Astrocyte of the spinal cord (primary cell): Measurements from ENCODE around the gene RANBP1.

Experiments
- DNase-seq: peaks from one replicate; pipeline ENCODE4 v3.0.0; 2011; ENCODE audit warnings: low read depth, low spot score
- H3K4me3 ChIP-seq: 2 replicates; pipeline ENCODE4 v1.5.1; 2011; ENCODE audit warnings: low read depth, mild to moderate bottlenecking, low read length, moderate library complexity
- CTCF ChIP-seq: IDR thresholded peaks from 2 replicates; pipeline ENCODE4 v1.5.1; 2012; ENCODE audit warnings: low read depth, mild to moderate bottlenecking, low read length, inconsistent platforms
- in situ Hi-C: cut with HindIII; loops from 2 replicates; pipeline ENCODE4 v1.10.0; 2017; ENCODE audit warnings: low sequenced_read_pairs

Gene RANBP1

GRCh38 chr22:20132686-20133246 lies 16.9 kb downstream of the RANBP1 start:
- in situ Hi-C loops, result no loop called here
- peak overlapping the region; percentile 73 for H3K4me3 ChIP-seq
- no peak for TF ChIP-seq CTCF
- DNase-seq, result no peak

GRCh38 chr22:20133930-20134549 lies 18.1 kb downstream of the RANBP1 start:
- in situ Hi-C loops, result no loop called here
- no peak for TF ChIP-seq CTCF
- no peak overlapping the region for H3K4me3 ChIP-seq
- no peak for DNase-seq

- H3K4me3 ChIP-seq, result no peak overlapping the region
- DNase-seq, result no peak
- TF ChIP-seq CTCF, result no peak
- in situ Hi-C loops, result no loop called here
Observed at GRCh38 chr22:20135265-20135664, 19.4 kb downstream of the RANBP1 start.

GRCh38 chr22:20135806-20136602 lies 20.1 kb downstream of the RANBP1 start:
- H3K4me3 ChIP-seq, result no peak overlapping the region
- in situ Hi-C loops, result no loop called here
- DNase-seq, result no peak
- no peak for TF ChIP-seq CTCF

GRCh38 chr22:20136603-20136873 lies 20.6 kb downstream of the RANBP1 start:
- in situ Hi-C loops, result no loop called here
- DNase-seq, result no peak
- TF ChIP-seq CTCF, result no peak
- H3K4me3 ChIP-seq, result no peak overlapping the region

GRCh38 chr22:20137113-20137512 lies 21.2 kb downstream of the RANBP1 start:
- TF ChIP-seq CTCF, result no peak
- in situ Hi-C loops, result no loop called here
- H3K4me3 ChIP-seq, result no peak overlapping the region
- no peak for DNase-seq
